ENCODE results near the gene TNS3.
A peak's percentile ranks its signal among the peaks of the same experiment; 100 is the strongest.

The TNS3 gene

GRCh38 chr7:47379629-47380324 lies 202.1 kb downstream of the TNS3 start:
- H3K4me3 ChIP-seq (ENCODE audit: low read length) = peak overlapping the region; percentile 25

GRCh38 chr7:47378728-47379395 lies 203.0 kb downstream of the TNS3 start:
- Histone ChIP-seq H3K4me1 (ENCODE audit: control insufficient read depth, insufficient read depth, low read length) (peaks cover 78% of the 10 kb centered on the region), H3K4me3 (ENCODE audit: low read length) (no peak overlapping the region), H3K36me3 (ENCODE audit: control insufficient read depth, insufficient read depth, low read length) (no peaks in the 10 kb centered on the region), H3K27me3 (ENCODE audit: control insufficient read depth, insufficient read depth, low read length) (no peaks in the 10 kb centered on the region), H3K9me3 (ENCODE audit: control insufficient read depth, low read length) (no peaks in the 10 kb centered on the region), H3K9ac (ENCODE audit: low read length) (no peak overlapping the region)

More at GRCh38 chr7:47379629-47380324, 202.1 kb downstream of the TNS3 start:
- Histone ChIP-seq H3K4me1 (ENCODE audit: control insufficient read depth, insufficient read depth, low read length) (peaks cover 72% of the 10 kb centered on the region), H3K9ac (ENCODE audit: low read length) (no peak overlapping the region), H3K9me3 (ENCODE audit: control insufficient read depth, low read length) (no peaks in the 10 kb centered on the region), H3K27me3 (ENCODE audit: control insufficient read depth, insufficient read depth, low read length) (no peaks in the 10 kb centered on the region), H3K36me3 (ENCODE audit: control insufficient read depth, insufficient read depth, low read length) (no peaks in the 10 kb centered on the region)

GRCh38 chr7:47377741-47378140 lies 204.2 kb downstream of the TNS3 start:
- Histone ChIP-seq H3K4me1 (ENCODE audit: control insufficient read depth, insufficient read depth, low read length) (peaks cover 83% of the 10 kb centered on the region), H3K9me3 (ENCODE audit: control insufficient read depth, low read length) (no peaks in the 10 kb centered on the region), H3K36me3 (ENCODE audit: control insufficient read depth, insufficient read depth, low read length) (no peaks in the 10 kb centered on the region), H3K27me3 (ENCODE audit: control insufficient read depth, insufficient read depth, low read length) (no peaks in the 10 kb centered on the region), H3K9ac (ENCODE audit: low read length) (no peak overlapping the region), H3K4me3 (ENCODE audit: low read length) (no peak overlapping the region)

- Histone ChIP-seq H3K36me3 (ENCODE audit: control insufficient read depth, insufficient read depth, low read length) (no peaks in the 10 kb centered on the region), H3K4me3 (ENCODE audit: low read length) (no peak overlapping the region), H3K27me3 (ENCODE audit: control insufficient read depth, insufficient read depth, low read length) (no peaks in the 10 kb centered on the region), H3K9ac (ENCODE audit: low read length) (no peak overlapping the region), H3K9me3 (ENCODE audit: control insufficient read depth, low read length) (no peaks in the 10 kb centered on the region), H3K4me1 (ENCODE audit: control insufficient read depth, insufficient read depth, low read length) (peaks cover 83% of the 10 kb centered on the region)
Measured at GRCh38 chr7:47376991-47377616, 204.8 kb downstream of the TNS3 start.

- Histone ChIP-seq H3K36me3 (ENCODE audit: control insufficient read depth, insufficient read depth, low read length) (no peaks in the 10 kb centered on the region), H3K9me3 (ENCODE audit: control insufficient read depth, low read length) (no peaks in the 10 kb centered on the region), H3K4me1 (ENCODE audit: control insufficient read depth, insufficient read depth, low read length) (peaks cover 85% of the 10 kb centered on the region), H3K4me3 (ENCODE audit: low read length) (no peak overlapping the region), H3K27me3 (ENCODE audit: control insufficient read depth, insufficient read depth, low read length) (no peaks in the 10 kb centered on the region), H3K9ac (ENCODE audit: low read length) (no peak overlapping the region)
Measured at GRCh38 chr7:47375121-47375938, 206.6 kb downstream of the TNS3 start.

- no peaks in the 10 kb centered on the region for H3K9me3 ChIP-seq (ENCODE audit: control insufficient read depth, low read length)
- no peak overlapping the region for H3K9ac ChIP-seq (ENCODE audit: low read length)
- H3K27me3 ChIP-seq (ENCODE audit: control insufficient read depth, insufficient read depth, low read length) = no peaks in the 10 kb centered on the region
- H3K4me1 ChIP-seq (ENCODE audit: control insufficient read depth, insufficient read depth, low read length) = peaks cover 77% of the 10 kb centered on the region
- H3K36me3 ChIP-seq (ENCODE audit: control insufficient read depth, insufficient read depth, low read length) = no peaks in the 10 kb centered on the region
- no peak overlapping the region for H3K4me3 ChIP-seq (ENCODE audit: low read length)
Measured at GRCh38 chr7:47374538-47374937, 207.4 kb downstream of the TNS3 start.

- H3K27me3 ChIP-seq (ENCODE audit: control insufficient read depth, insufficient read depth, low read length) = no peaks in the 10 kb centered on the region
- no peak overlapping the region for H3K9ac ChIP-seq (ENCODE audit: low read length)
- peaks cover under 1% of the 10 kb centered on the region for H3K36me3 ChIP-seq (ENCODE audit: control insufficient read depth, insufficient read depth, low read length)
- H3K4me1 ChIP-seq (ENCODE audit: control insufficient read depth, insufficient read depth, low read length) = peaks cover 74% of the 10 kb centered on the region
- H3K4me3 ChIP-seq (ENCODE audit: low read length) = no peak overlapping the region
- H3K9me3 ChIP-seq (ENCODE audit: control insufficient read depth, low read length) = no peaks in the 10 kb centered on the region
Measured at GRCh38 chr7:47373871-47374451, 207.9 kb downstream of the TNS3 start.

- no peaks in the 10 kb centered on the region for H3K9me3 ChIP-seq (ENCODE audit: control insufficient read depth, low read length)
- peaks cover 16% of the 10 kb centered on the region for H3K36me3 ChIP-seq (ENCODE audit: control insufficient read depth, insufficient read depth, low read length)
- H3K4me1 ChIP-seq (ENCODE audit: control insufficient read depth, insufficient read depth, low read length) = peaks cover 54% of the 10 kb centered on the region
- no peak overlapping the region for H3K9ac ChIP-seq (ENCODE audit: low read length)
- H3K27me3 ChIP-seq (ENCODE audit: control insufficient read depth, insufficient read depth, low read length) = no peaks in the 10 kb centered on the region
- no peak overlapping the region for H3K4me3 ChIP-seq (ENCODE audit: low read length)
Measured at GRCh38 chr7:47371733-47372368, 210.1 kb downstream of the TNS3 start.

GRCh38 chr7:47371317-47371716 lies 210.6 kb downstream of the TNS3 start:
- no peak overlapping the region for H3K9ac ChIP-seq (ENCODE audit: low read length)
- no peak overlapping the region for H3K4me3 ChIP-seq (ENCODE audit: low read length)
- H3K4me1 ChIP-seq (ENCODE audit: control insufficient read depth, insufficient read depth, low read length) = peaks cover 52% of the 10 kb centered on the region
- no peaks in the 10 kb centered on the region for H3K9me3 ChIP-seq (ENCODE audit: control insufficient read depth, low read length)
- no peaks in the 10 kb centered on the region for H3K27me3 ChIP-seq (ENCODE audit: control insufficient read depth, insufficient read depth, low read length)
- H3K36me3 ChIP-seq (ENCODE audit: control insufficient read depth, insufficient read depth, low read length) = peaks cover 16% of the 10 kb centered on the region

- no peaks in the 10 kb centered on the region for H3K9me3 ChIP-seq (ENCODE audit: control insufficient read depth, low read length)
- H3K27me3 ChIP-seq (ENCODE audit: control insufficient read depth, insufficient read depth, low read length) = no peaks in the 10 kb centered on the region
- H3K9ac ChIP-seq (ENCODE audit: low read length) = no peak overlapping the region
- peaks cover 52% of the 10 kb centered on the region for H3K4me1 ChIP-seq (ENCODE audit: control insufficient read depth, insufficient read depth, low read length)
- peaks cover 16% of the 10 kb centered on the region for H3K36me3 ChIP-seq (ENCODE audit: control insufficient read depth, insufficient read depth, low read length)
- H3K4me3 ChIP-seq (ENCODE audit: low read length) = no peak overlapping the region
Measured at GRCh38 chr7:47370461-47371042, 211.4 kb downstream of the TNS3 start.

- H3K9me3 ChIP-seq (ENCODE audit: control insufficient read depth, low read length) = no peaks in the 10 kb centered on the region
- no peak overlapping the region for H3K4me3 ChIP-seq (ENCODE audit: low read length)
- peaks cover 16% of the 10 kb centered on the region for H3K36me3 ChIP-seq (ENCODE audit: control insufficient read depth, insufficient read depth, low read length)
- no peaks in the 10 kb centered on the region for H3K27me3 ChIP-seq (ENCODE audit: control insufficient read depth, insufficient read depth, low read length)
- no peak overlapping the region for H3K9ac ChIP-seq (ENCODE audit: low read length)
- peaks cover 44% of the 10 kb centered on the region for H3K4me1 ChIP-seq (ENCODE audit: control insufficient read depth, insufficient read depth, low read length)
Measured at GRCh38 chr7:47369736-47370135, 212.2 kb downstream of the TNS3 start.
